ENCODE measurements around the gene MINAR2.

MINAR2 gene

GRCh38 chr5:129770024-129770820 lies 22.3 kb downstream of the MINAR2 start:
- no peak for DNase-seq (ENCODE audit: low spot score)
- TF ChIP-seq CTCF (IDR thresholded peaks at IDR 0.05; ENCODE audit: extremely low read depth, insufficient read depth, missing control alignments): no peak
- in situ Hi-C loops (cut with MboI; ENCODE audit: low pct_unique_long_range_greater_than_20kb, low sequenced_read_pairs, unreplicated experiment): no loop called here

- TF ChIP-seq CTCF (IDR thresholded peaks at IDR 0.05; ENCODE audit: extremely low read depth, insufficient read depth, missing control alignments): peak; percentile 71
- in situ Hi-C loops (cut with MboI; ENCODE audit: low pct_unique_long_range_greater_than_20kb, low sequenced_read_pairs, unreplicated experiment): no loop called here
- peak; percentile 17 for DNase-seq (ENCODE audit: low spot score)
Measured at GRCh38 chr5:129771058-129771838, 23.4 kb downstream of the MINAR2 start.

- DNase-seq (ENCODE audit: low spot score): no peak
- in situ Hi-C loops (cut with MboI; ENCODE audit: low pct_unique_long_range_greater_than_20kb, low sequenced_read_pairs, unreplicated experiment): no loop called here
Measured at GRCh38 chr5:129773376-129773775, 25.5 kb downstream of the MINAR2 start.

GRCh38 chr5:129781594-129781993 lies 33.7 kb downstream of the MINAR2 start:
- TF ChIP-seq CTCF (IDR thresholded peaks at IDR 0.05; ENCODE audit: extremely low read depth, insufficient read depth, missing control alignments): no peak
- in situ Hi-C loops (cut with MboI; ENCODE audit: low pct_unique_long_range_greater_than_20kb, low sequenced_read_pairs, unreplicated experiment): no loop called here
- no peak for DNase-seq (ENCODE audit: low spot score)

More at GRCh38 chr5:129773376-129773775, 25.5 kb downstream of the MINAR2 start:
- no peak for TF ChIP-seq CTCF (IDR thresholded peaks at IDR 0.05; ENCODE audit: extremely low read depth, insufficient read depth, missing control alignments)

- in situ Hi-C loops (cut with MboI; ENCODE audit: low pct_unique_long_range_greater_than_20kb, low sequenced_read_pairs, unreplicated experiment): no loop called here
Measured at GRCh38 chr5:129803403-129803802, 55.5 kb downstream of the MINAR2 start.

GRCh38 chr5:129804705-129805104 lies 56.8 kb downstream of the MINAR2 start:
- no peak for DNase-seq (ENCODE audit: low spot score)
- no peak for TF ChIP-seq CTCF (IDR thresholded peaks at IDR 0.05; ENCODE audit: extremely low read depth, insufficient read depth, missing control alignments)
- in situ Hi-C loops (cut with MboI; ENCODE audit: low pct_unique_long_range_greater_than_20kb, low sequenced_read_pairs, unreplicated experiment): no loop called here

More at GRCh38 chr5:129803403-129803802, 55.5 kb downstream of the MINAR2 start:
- DNase-seq (ENCODE audit: low spot score): no peak
- TF ChIP-seq CTCF (IDR thresholded peaks at IDR 0.05; ENCODE audit: extremely low read depth, insufficient read depth, missing control alignments): no peak
